22Rv1 (cell line): ENCODE measurements around the gene NUDT1.

Experiments
- ZFX ChIP-seq: fragments of 450-650 bp; IDR thresholded peaks from 2 replicates; pipeline ENCODE4 v1.6.1; 2017; ENCODE audit warnings: antibody characterized with exemption, borderline replicate concordance
- TF ChIP-seq, protein P1 (sequence below): fragments of 450-650 bp; IDR thresholded peaks from 2 replicates; pipeline ENCODE4 v1.5.1; 2017; ENCODE audit warnings: mild to moderate bottlenecking

DNA sequence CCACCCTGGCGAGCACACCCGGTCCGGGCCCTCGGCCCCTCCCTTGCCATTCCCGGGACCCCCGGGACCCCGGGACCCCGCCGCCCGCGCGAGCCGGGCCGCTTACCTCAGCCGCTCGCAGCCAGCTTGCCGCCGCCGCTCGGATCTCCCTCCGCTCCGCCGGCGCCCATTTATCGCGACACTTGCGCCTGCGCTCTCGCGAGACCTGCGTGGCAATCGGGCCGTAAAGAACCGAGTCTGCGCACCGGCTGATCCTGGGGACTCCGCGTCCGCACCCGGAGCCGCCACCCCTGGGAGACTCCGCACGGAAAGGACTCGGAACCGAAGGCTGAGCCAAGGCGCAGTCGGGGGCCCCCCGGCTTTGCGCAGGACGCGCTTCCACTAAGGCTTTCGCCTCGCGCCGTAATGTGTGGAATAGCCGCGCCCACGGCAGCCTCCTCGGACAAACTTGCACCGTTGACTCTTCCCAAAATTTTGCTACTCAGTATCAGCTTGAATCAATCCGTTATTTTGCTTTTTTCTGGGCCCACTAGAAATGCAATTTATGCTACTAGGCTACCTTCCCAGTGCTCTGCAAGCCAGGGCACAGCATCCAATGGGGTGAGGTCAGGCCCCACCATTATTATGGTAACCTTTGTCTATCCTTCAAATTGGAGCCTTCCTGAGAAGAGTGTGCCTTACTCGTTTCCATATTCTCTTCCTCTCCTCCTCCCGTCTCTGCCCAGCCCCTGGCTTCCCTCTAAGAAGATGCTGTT is 9.1 kb upstream of the NUDT1 start, which contains the start of gene MAD1L1:
- TF ChIP-seq, protein P1, sequence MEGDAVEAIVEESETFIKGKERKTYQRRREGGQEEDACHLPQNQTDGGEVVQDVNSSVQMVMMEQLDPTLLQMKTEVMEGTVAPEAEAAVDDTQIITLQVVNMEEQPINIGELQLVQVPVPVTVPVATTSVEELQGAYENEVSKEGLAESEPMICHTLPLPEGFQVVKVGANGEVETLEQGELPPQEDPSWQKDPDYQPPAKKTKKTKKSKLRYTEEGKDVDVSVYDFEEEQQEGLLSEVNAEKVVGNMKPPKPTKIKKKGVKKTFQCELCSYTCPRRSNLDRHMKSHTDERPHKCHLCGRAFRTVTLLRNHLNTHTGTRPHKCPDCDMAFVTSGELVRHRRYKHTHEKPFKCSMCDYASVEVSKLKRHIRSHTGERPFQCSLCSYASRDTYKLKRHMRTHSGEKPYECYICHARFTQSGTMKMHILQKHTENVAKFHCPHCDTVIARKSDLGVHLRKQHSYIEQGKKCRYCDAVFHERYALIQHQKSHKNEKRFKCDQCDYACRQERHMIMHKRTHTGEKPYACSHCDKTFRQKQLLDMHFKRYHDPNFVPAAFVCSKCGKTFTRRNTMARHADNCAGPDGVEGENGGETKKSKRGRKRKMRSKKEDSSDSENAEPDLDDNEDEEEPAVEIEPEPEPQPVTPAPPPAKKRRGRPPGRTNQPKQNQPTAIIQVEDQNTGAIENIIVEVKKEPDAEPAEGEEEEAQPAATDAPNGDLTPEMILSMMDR, result no peak
- no peak for TF ChIP-seq ZFX
